Activated naive CD8-positive, alpha-beta T cell (primary cell): ENCODE data around the gene CLMP.
"Not testable (repeated sequence)": the region's sequence is repeated elsewhere in the genome, so short reads cannot be mapped to it uniquely, and the experiment has no call there.

Experiments
- H3K27ac Mint-ChIP-seq: one replicate; pipeline ENCODE4 v1.8.0; 2021; ENCODE audit warnings: mixed read lengths
- H3K27me3 Mint-ChIP-seq: one replicate; pipeline ENCODE4 v1.8.0; 2021; ENCODE audit warnings: mixed read lengths
- H3K36me3 Mint-ChIP-seq: one replicate; pipeline ENCODE4 v1.8.0; 2021; ENCODE audit warnings: mixed read lengths
- H3K4me1 Mint-ChIP-seq: one replicate; pipeline ENCODE4 v1.8.0; 2021; ENCODE audit warnings: low read depth, mixed read lengths
- H3K4me3 Mint-ChIP-seq: one replicate; pipeline ENCODE4 v1.8.0; 2021; ENCODE audit warnings: mild to moderate bottlenecking, mixed read lengths
- H3K9me3 Mint-ChIP-seq: one replicate; pipeline ENCODE4 v1.8.0; 2021; ENCODE audit warnings: low read depth, mixed read lengths

The CLMP gene

GRCh38 chr11:123151796-123152195, 43.3 kb downstream of the CLMP start:
- Mint-ChIP-seq H3K27ac (no peak overlapping the region), H3K4me1 (no peaks in the 10 kb centered on the region), H3K9me3 (no peaks in the 10 kb centered on the region), H3K27me3 (peaks cover 4% of the 10 kb centered on the region), H3K4me3 (no peak overlapping the region), H3K36me3 (no peaks in the 10 kb centered on the region)

DNA sequence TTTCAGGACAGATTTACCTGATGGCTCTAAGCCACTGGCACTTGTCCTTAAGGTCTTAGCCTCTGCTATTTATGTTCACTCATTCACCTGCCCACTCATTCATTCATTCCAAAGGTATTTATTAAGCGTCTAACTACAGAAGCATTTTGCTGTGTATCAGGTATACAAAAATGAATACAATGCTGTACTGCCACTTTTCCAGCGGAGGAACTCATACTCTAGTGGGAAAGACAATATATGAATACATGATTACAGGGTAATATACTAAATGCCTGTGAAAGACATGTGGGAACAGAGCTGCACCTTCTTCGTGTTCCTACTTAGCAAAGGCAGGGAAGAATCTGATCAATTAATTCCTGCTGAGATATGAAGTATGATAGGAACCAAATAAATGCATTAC, 43.7 kb downstream of the CLMP start:
- Mint-ChIP-seq H3K4me3 (no peak overlapping the region), H3K36me3 (no peaks in the 10 kb centered on the region), H3K4me1 (no peaks in the 10 kb centered on the region), H3K27me3 (peaks cover 4% of the 10 kb centered on the region), H3K9me3 (no peaks in the 10 kb centered on the region), H3K27ac (no peak overlapping the region)

DNA sequence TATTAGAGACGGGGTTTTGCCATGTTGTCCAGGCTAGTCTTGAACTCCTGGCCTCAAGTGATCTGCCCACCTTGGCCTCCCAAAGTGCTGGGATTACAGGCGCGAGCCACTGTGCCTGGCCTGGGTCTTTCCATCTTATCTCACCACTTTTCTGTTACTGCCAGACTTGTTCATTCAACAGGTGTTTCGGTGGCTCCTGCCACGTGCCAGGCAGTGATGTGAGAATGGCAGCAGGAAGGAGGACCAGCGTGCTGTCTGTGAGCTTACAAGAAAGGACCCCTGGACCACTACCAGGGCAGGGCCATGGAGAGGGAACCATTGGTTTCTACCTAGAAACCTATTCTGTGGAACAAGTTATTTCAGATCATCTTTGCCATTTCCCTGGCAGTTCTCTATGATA, 44.2 kb downstream of the CLMP start:
- H3K27me3 Mint-ChIP-seq, result peaks cover 4% of the 10 kb centered on the region
- H3K4me3 Mint-ChIP-seq, result no peak overlapping the region
- H3K4me1 Mint-ChIP-seq, result no peaks in the 10 kb centered on the region
- no peaks in the 10 kb centered on the region for H3K36me3 Mint-ChIP-seq
- no peaks in the 10 kb centered on the region for H3K9me3 Mint-ChIP-seq
- H3K27ac Mint-ChIP-seq, result no peak overlapping the region

- H3K4me1 Mint-ChIP-seq, result no peaks in the 10 kb centered on the region
- H3K27me3 Mint-ChIP-seq, result peaks cover 4% of the 10 kb centered on the region
- H3K36me3 Mint-ChIP-seq, result no peaks in the 10 kb centered on the region
- H3K4me3 Mint-ChIP-seq, result no peak overlapping the region
- no peaks in the 10 kb centered on the region for H3K9me3 Mint-ChIP-seq
- no peak overlapping the region for H3K27ac Mint-ChIP-seq
These were observed 46.1 kb downstream of the CLMP start for GRCh38 chr11:123148965-123149364.

DNA sequence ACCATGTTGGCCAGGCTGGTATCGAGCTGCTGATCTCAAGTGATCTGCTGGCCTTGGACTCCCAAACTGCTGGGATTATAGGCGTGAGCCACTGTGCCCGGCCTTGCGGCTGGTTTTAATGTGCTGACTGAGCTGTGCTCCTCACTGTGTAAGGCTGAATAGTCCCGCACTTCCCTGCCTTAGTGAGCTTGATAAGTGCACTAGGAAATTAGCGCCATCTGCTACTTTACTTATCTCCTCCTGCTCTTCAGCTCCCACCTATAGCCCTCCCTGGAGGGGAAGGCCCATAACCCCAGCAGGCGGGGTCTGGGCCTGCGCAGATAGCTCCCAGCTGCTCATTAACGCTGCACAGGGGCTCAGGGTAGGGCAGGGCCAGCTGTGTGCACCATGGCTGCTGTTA, 49.4 kb downstream of the CLMP start:
- Mint-ChIP-seq H3K4me3 (no peak overlapping the region), H3K4me1 (no peaks in the 10 kb centered on the region), H3K9me3 (no peaks in the 10 kb centered on the region), H3K27me3 (no peaks in the 10 kb centered on the region), H3K27ac (no peak overlapping the region), H3K36me3 (no peaks in the 10 kb centered on the region)

- H3K4me1 Mint-ChIP-seq, result no peaks in the 10 kb centered on the region
- H3K9me3 Mint-ChIP-seq, result no peaks in the 10 kb centered on the region
- H3K4me3 Mint-ChIP-seq, result no peak overlapping the region
- no peaks in the 10 kb centered on the region for H3K27me3 Mint-ChIP-seq
- H3K36me3 Mint-ChIP-seq, result no peaks in the 10 kb centered on the region
- H3K27ac Mint-ChIP-seq, result no peak overlapping the region
These were observed 49.8 kb downstream of the CLMP start for GRCh38 chr11:123145220-123145619.

DNA sequence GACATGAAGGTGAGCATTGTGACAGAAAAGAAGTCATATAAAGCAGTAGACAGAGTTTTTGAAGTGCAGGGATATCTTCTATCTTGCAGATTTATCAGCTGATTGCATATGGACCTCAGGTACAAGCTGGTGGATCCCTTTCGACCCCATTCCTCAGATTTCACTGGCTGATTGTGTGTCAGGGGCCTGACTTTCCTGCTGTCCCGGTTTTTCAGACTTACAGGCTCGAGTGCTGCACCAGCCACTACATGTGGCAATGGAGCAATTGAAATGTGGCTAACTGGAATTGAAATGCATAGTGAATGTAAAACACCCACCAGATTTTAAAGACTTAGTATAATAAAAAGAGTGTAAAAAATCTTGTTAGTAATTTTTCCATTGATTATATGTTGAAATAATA, 50.3 kb downstream of the CLMP start:
- Mint-ChIP-seq H3K4me1 (no peaks in the 10 kb centered on the region), H3K9me3 (no peaks in the 10 kb centered on the region), H3K27me3 (no peaks in the 10 kb centered on the region), H3K4me3 (no peak overlapping the region), H3K27ac (no peak overlapping the region), H3K36me3 (no peaks in the 10 kb centered on the region)

- no peaks in the 10 kb centered on the region for H3K4me1 Mint-ChIP-seq
- H3K9me3 Mint-ChIP-seq, result no peaks in the 10 kb centered on the region
- H3K27me3 Mint-ChIP-seq, result no peaks in the 10 kb centered on the region
These were observed 51.1 kb downstream of the CLMP start for GRCh38 chr11:123143921-123144320.

DNA sequence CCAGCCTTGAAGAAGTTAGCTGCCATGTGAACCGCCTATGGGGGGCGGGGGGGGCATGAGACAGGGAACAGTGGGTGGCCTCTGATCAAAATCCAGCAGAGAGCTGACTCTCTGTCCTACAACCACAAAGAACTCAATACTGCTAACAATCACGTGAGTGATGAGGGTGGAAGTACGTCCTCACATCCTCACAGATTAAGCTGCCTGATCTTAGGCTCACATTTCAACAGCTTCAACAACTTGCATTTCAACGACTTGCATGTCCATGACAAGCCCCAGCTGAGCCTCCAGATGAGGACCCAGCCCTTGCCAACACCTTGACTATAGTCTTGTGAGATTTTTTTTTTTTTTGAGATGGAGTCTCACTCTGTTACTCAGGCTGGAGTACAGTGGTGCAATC, 51.6 kb downstream of the CLMP start:
- Mint-ChIP-seq H3K27ac (no peak overlapping the region), H3K4me1 (no peaks in the 10 kb centered on the region), H3K9me3 (no peaks in the 10 kb centered on the region), H3K36me3 (no peaks in the 10 kb centered on the region), H3K4me3 (no peak overlapping the region), H3K27me3 (no peaks in the 10 kb centered on the region)

More at GRCh38 chr11:123143921-123144320, 51.1 kb downstream of the CLMP start:
- Mint-ChIP-seq H3K36me3 (no peaks in the 10 kb centered on the region), H3K4me3 (no peak overlapping the region), H3K27ac (no peak overlapping the region)

DNA sequence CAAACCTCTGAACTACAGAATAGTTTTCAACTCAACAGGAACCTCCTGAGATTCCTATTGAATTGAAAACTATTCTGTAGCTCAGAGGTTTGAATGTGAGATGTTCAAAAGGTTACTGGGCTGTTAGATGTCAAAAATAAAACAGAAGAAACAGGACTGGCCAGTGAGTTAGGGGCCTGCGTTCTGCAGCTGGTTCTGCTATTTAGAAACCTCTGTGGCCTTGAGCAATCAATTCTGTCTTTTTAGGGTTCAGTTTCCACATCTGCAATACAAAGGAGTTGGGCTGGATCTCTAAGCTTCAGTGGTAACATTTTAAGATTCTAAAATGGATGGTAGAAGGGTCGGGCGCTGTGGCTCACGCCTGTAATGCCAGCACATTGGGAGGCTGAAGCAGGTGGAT, 55.8 kb downstream of the CLMP start:
- Mint-ChIP-seq H3K9me3 (no peaks in the 10 kb centered on the region), H3K36me3 (no peaks in the 10 kb centered on the region), H3K27ac (no peak overlapping the region), H3K4me1 (no peaks in the 10 kb centered on the region), H3K27me3 (no peaks in the 10 kb centered on the region), H3K4me3 (no peak overlapping the region)

GRCh38 chr11:123137431-123138224, 57.4 kb downstream of the CLMP start:
- no peaks in the 10 kb centered on the region for H3K9me3 Mint-ChIP-seq
- H3K4me1 Mint-ChIP-seq, result no peaks in the 10 kb centered on the region
- H3K36me3 Mint-ChIP-seq, result no peaks in the 10 kb centered on the region
- H3K4me3 Mint-ChIP-seq, result no peak overlapping the region
- no peak overlapping the region for H3K27ac Mint-ChIP-seq
- no peaks in the 10 kb centered on the region for H3K27me3 Mint-ChIP-seq

- no peak overlapping the region for H3K27ac Mint-ChIP-seq
These were observed 59.1 kb downstream of the CLMP start for GRCh38 chr11:123135863-123136446.

DNA sequence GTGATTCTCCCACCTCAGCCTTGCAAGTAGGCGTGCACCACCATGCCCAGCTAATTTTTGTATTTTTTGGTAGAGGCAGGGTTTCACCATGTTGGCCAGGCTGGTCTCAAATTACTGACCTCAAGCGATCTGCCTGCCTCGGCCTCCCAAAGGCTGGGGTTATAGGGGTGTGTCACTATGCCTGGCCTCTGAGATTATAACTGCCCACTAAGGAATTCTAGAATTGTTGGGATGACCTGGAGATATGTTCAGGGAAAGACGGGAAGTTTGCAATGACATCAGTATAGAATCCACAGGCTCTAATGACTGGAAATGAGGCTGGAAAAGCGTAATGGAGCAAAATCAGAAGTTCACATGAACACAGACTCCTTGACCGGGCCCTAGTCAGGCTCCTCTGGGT, 62.2 kb downstream of the CLMP start:
- H3K9me3 Mint-ChIP-seq, result no peaks in the 10 kb centered on the region
- H3K27ac Mint-ChIP-seq, result no peak overlapping the region
- no peak overlapping the region for H3K4me3 Mint-ChIP-seq
- H3K27me3 Mint-ChIP-seq, result no peaks in the 10 kb centered on the region
- no peaks in the 10 kb centered on the region for H3K36me3 Mint-ChIP-seq
- H3K4me1 Mint-ChIP-seq, result peaks cover 2% of the 10 kb centered on the region

More at GRCh38 chr11:123135863-123136446, 59.1 kb downstream of the CLMP start:
- H3K4me3 Mint-ChIP-seq, result no peak overlapping the region
- no peaks in the 10 kb centered on the region for H3K4me1 Mint-ChIP-seq
- no peaks in the 10 kb centered on the region for H3K36me3 Mint-ChIP-seq
- H3K27me3 Mint-ChIP-seq, result no peaks in the 10 kb centered on the region
- H3K9me3 Mint-ChIP-seq, result no peaks in the 10 kb centered on the region

DNA sequence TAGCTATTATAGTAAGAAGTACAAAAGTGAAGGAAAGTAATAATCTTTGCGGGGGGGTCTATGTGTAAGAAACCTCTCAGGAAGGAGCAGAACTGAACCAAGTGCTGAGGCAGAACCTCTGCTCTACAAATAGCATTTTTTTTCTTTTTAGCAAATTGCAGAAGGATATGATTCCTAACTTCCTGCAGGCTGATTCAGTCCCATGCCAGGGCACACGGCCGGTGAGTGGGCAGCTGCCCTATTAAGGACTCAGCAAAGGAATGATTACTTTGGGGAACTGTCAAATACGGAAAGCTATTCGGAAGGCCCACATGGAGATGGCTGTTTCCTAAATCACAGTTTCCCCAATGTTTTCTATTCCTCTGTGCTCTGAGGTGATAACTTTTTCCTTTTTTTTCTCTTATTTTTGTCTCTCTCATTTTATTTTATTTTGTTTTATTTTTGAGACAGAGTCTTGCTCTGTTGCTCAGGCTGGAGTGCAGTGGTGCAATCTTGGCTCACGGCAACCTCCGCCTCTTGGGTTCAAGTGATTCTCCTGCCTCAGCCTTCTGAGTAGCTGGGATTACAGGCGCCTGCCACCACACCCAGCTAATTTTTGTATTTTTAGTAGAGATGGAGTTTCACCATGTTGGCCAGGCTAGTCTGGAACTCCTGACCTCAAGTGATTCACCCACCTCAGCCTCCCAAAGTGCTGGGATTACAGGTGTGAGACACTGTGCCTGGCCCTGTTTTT, 62.8 kb downstream of the CLMP start:
- H3K36me3 Mint-ChIP-seq, result not testable (repeated sequence)

DNA sequence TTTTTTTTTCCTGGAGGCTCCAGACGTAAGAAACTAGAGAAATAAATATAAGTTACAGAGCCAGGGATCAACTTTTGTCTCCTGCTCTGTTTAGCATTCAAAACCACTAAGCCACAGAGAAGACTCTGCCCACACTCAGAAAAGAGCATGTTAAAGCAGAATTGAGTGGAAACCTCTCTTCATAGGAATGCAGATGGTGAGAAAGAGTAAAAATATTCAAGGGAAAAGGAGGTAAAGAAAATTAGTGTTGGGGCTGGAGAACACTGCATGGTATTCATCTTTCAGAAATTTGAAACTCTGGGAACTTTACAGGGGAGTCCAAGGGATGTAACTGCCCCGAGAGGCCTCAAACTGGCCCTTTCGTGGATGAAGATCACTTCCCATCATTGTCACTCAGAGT, 65.1 kb downstream of the CLMP start:
- H3K36me3 Mint-ChIP-seq, result no peaks in the 10 kb centered on the region
- no peaks in the 10 kb centered on the region for H3K9me3 Mint-ChIP-seq
- peaks cover 2% of the 10 kb centered on the region for H3K4me1 Mint-ChIP-seq
- no peaks in the 10 kb centered on the region for H3K27me3 Mint-ChIP-seq
- H3K4me3 Mint-ChIP-seq, result no peak overlapping the region
- H3K27ac Mint-ChIP-seq, result no peak overlapping the region

More for the DNA sequence above, 62.8 kb downstream of the CLMP start:
- H3K4me3 Mint-ChIP-seq, H3K9me3 Mint-ChIP-seq, H3K27ac Mint-ChIP-seq, H3K27me3 Mint-ChIP-seq, H3K4me1 Mint-ChIP-seq: not testable (repeated sequence)
